ENCODE results near the gene BNIPL.

Gene BNIPL

DNA sequence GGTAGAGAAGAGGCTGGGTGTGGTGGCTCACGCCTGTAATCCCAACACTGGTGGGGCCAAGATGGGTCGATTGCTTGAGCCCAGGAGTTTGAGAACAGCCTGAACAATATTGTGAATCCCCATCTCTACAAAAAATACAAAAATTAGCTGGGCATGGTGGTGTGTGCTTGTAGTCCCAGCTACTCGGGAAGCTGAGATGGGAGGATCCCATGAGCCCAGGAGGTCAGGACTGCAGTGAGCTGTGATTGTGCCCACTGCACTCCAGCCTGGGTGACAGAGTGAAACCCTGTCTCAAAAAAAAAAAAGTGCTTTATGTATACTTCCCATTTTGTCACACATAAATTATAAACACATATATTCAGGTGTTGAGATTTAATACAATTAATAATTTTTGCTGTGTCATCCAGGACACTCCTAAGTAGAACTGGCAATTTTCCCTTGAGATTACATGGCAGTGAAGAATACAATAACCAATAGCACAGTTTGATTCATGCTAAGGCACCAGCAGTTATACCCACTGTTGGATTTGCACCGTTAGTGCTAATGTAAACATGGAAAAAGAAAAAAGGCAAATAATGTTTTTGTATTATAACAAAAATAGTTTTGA is 49.7 kb downstream of the BNIPL start:
- TF ChIP-seq, protein P1, sequence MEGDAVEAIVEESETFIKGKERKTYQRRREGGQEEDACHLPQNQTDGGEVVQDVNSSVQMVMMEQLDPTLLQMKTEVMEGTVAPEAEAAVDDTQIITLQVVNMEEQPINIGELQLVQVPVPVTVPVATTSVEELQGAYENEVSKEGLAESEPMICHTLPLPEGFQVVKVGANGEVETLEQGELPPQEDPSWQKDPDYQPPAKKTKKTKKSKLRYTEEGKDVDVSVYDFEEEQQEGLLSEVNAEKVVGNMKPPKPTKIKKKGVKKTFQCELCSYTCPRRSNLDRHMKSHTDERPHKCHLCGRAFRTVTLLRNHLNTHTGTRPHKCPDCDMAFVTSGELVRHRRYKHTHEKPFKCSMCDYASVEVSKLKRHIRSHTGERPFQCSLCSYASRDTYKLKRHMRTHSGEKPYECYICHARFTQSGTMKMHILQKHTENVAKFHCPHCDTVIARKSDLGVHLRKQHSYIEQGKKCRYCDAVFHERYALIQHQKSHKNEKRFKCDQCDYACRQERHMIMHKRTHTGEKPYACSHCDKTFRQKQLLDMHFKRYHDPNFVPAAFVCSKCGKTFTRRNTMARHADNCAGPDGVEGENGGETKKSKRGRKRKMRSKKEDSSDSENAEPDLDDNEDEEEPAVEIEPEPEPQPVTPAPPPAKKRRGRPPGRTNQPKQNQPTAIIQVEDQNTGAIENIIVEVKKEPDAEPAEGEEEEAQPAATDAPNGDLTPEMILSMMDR (IDR thresholded peaks at IDR 0.05; ENCODE audit: low read depth, low read length, missing control alignments) = no peak
- no peak for DNase-seq (ENCODE audit: low read depth)
- no peak overlapping the region for H3K4me3 ChIP-seq (ENCODE audit: low read depth, low read length)
- in situ Hi-C loops (cut with HindIII; ENCODE audit: low sequenced_read_pairs) = no loop called here
